Fibroblast of mammary gland (primary cell): Measurements from ENCODE around the gene IDH3B.

Source experiments
- DNase-seq: peaks from one replicate; pipeline ENCODE4 v3.0.0-alpha.2; 2010; ENCODE audit warnings: low read depth
- H3K4me3 ChIP-seq: 2 replicates; pipeline ENCODE4 v1.5.1; 2011; ENCODE audit warnings: low read depth, mild to moderate bottlenecking, low read length, moderate library complexity; ENCODE audit not compliant: control insufficient read depth
- TF ChIP-seq, protein P1 (sequence below): conservative IDR thresholded peaks from 2 replicates; pipeline ENCODE4 v1.5.1; 2011; ENCODE audit warnings: low read depth, low read length, inconsistent platforms; ENCODE audit not compliant: control insufficient read depth, insufficient read depth

Gene IDH3B

DNA sequence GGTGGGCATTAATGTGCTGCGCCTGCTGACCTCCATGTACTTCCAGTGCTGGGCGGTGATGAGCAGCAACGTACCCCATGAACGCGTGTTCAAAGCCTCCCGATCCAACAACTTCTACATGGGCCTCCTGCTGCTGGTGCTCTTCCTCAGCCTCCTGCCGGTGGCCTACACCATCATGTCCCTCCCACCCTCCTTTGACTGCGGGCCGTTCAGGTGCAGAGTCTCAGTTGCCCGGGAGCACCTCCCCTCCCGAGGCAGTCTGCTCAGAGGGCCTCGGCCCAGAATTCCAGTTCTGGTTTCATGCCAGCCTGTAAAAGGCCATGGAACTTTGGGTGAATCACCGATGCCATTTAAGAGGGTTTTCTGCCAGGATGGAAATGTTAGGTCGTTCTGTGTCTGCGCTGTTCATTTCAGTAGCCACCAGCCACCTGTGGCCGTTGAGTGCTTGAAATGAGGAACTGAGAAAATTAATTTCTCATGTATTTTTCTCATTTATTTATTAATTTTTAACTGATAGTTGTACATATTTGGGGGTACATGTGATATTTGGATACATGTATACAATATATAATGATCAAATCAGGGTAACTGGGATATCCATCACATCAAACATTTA is 46.8 kb downstream of the IDH3B start:
- H3K4me3 ChIP-seq: no peak overlapping the region
- TF ChIP-seq, protein P1, sequence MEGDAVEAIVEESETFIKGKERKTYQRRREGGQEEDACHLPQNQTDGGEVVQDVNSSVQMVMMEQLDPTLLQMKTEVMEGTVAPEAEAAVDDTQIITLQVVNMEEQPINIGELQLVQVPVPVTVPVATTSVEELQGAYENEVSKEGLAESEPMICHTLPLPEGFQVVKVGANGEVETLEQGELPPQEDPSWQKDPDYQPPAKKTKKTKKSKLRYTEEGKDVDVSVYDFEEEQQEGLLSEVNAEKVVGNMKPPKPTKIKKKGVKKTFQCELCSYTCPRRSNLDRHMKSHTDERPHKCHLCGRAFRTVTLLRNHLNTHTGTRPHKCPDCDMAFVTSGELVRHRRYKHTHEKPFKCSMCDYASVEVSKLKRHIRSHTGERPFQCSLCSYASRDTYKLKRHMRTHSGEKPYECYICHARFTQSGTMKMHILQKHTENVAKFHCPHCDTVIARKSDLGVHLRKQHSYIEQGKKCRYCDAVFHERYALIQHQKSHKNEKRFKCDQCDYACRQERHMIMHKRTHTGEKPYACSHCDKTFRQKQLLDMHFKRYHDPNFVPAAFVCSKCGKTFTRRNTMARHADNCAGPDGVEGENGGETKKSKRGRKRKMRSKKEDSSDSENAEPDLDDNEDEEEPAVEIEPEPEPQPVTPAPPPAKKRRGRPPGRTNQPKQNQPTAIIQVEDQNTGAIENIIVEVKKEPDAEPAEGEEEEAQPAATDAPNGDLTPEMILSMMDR: no peak
- no peak for DNase-seq

DNA sequence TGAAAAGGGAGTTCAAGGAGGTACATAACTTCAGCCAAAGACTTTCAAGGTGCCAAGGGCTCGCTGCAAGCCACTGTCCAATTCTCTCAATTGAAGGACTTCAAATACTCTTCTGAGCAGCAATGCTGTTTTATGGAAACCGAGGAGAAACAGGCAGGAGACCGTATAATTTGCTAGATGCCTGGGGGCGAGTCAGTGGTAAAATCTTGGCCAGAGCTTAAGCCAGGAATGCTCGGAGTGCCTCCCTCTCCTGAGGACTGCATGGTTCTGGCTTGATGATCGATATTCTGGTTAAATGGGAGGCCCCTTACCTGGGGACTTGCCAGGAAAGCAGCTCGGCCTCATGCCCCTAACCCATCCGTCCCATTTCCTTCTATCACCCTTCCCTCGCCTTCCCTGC is 47.4 kb downstream of the IDH3B start:
- TF ChIP-seq, protein P1: no peak
- H3K4me3 ChIP-seq: no peak overlapping the region
- no peak for DNase-seq

DNA sequence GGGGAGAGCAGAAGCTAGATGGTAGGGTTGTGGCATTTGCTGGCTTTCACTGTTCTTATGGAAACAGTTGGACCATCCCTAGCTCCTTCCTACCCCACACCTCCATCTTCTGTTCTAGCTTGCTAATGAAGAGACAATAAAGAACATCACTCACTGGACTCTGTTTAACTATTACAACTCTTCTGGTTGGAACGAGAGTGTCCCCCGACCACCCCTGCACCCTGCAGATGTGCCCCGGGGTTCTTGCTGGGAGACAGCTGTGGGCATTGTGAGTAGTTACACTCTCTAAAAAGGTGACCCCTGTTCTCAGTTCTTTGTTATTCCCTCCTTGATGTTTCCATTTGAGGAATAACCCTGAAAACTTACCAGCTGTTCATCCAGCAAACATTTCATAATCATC is 51.9 kb downstream of the IDH3B start:
- TF ChIP-seq, protein P1: no peak
- no peak for DNase-seq
- no peak overlapping the region for H3K4me3 ChIP-seq

DNA sequence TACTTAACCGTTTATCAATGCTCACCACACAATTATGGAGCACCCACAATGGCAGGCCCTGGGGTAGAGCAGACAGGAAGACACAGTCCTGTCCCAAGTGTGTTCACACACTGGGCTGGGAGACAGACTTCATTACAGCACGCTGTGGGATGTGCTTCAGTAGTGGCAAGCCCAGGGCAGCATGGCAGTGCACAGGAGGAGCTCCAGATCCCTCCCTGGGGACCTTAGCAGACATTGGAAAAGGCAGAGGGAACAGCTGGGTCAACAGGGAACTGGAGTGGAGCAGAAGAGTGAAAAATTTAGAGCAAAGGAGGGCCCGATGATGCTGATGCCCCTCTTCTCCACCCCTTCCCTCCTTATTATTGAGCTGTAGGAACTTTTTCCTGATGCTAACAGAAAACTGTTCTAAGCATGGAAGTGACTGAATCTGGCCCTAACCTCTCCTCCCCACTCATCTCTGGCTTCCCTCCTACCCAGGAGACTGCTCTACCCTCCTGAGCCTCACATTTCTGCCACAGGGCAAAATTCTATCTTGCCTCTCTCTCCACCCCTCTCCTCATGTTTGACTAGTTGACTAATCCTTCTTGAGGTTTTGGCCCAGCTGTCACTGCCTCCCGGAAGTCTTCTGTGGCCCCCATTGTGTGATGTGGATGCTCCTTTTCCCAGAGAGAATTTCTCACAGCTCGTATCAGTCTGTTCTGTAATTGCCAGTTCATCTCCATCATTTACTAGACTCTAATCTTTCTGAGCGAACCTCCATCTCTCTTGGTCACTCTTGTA is 52.9 kb downstream of the IDH3B start:
- DNase-seq: no peak
- TF ChIP-seq, protein P1: no peak
- no peak overlapping the region for H3K4me3 ChIP-seq

DNA sequence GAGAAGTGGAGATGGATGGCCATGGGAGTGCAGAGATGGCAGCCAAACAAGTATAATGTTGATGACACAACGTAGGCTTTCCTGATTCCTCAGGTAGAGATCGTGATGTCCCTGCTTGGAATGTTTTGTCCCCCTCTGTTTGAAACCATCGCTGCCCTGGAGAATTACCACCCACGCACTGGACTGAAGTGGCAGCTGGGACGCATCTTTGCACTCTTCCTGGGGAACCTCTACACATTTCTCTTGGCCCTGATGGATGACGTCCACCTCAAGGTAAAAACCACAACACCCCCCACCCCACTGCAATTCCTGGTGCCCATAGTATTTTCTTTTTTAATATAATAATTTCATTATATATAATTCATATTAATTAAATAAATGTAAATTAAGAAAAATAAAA is 53.7 kb downstream of the IDH3B start:
- H3K4me3 ChIP-seq: no peak overlapping the region
- no peak for DNase-seq
- TF ChIP-seq, protein P1: no peak
